Esophagus (tissue), 2 donors: ENCODE results near the gene CNTNAP1. TPM values are rescaled to one million over a fixed set of nuclear protein-coding genes. Genes with fewer than 3 reads are reported as not detected.

ENCODE experiments used
- H3K27ac ChIP-seq, 2 donors: one replicate each; pipeline ENCODE4 v1.5.1; 2013; ENCODE audit warnings: low read depth in 2 of 2, mild to moderate bottlenecking in 2 of 2, inconsistent platforms in 1 of 2, low read length in 1 of 2, moderate library complexity in 1 of 2
- H3K27me3 ChIP-seq, 2 donors: one replicate each; pipeline ENCODE4 v1.6.1; 2013; ENCODE audit warnings: low read length in 2 of 2, control low read depth in 1 of 2, mild to moderate bottlenecking in 1 of 2; ENCODE audit not compliant: insufficient read depth in 2 of 2, control insufficient read depth in 1 of 2
- H3K36me3 ChIP-seq, 2 donors: one replicate each; pipeline ENCODE4 v1.6.1; 2013; ENCODE audit warnings: low read length in 1 of 2; ENCODE audit not compliant: control insufficient read depth in 2 of 2, insufficient read depth in 2 of 2
- H3K4me1 ChIP-seq, 2 donors: one replicate each; pipeline ENCODE4 v1.6.1; 2013; ENCODE audit warnings: low read length in 1 of 2; ENCODE audit not compliant: control insufficient read depth in 2 of 2, insufficient read depth in 2 of 2
- H3K4me3 ChIP-seq, 2 donors: one replicate each; pipeline ENCODE4 v1.5.1; 2013; ENCODE audit warnings: low read length in 2 of 2, mild to moderate bottlenecking in 2 of 2, low read depth in 1 of 2, moderate library complexity in 1 of 2
- H3K9me3 ChIP-seq, 2 donors: one replicate each; pipeline ENCODE4 v1.6.1; 2013; ENCODE audit warnings: mild to moderate bottlenecking in 2 of 2, low read depth in 1 of 2, low read length in 1 of 2, moderate library complexity in 1 of 2; ENCODE audit not compliant: control insufficient read depth in 2 of 2, insufficient read depth in 1 of 2
- WGBS, 2 donors: extraction: QIAGEN DNeasy Blood & Tissue Kit; methylation state at CpG; one replicate each; pipeline ENCODE4 v1.1.7; 2013; 5-methylcytosine and 5-hydroxymethylcytosine counted together
- polyA plus RNA-seq, 2 donors: library from polyadenylated mRNA; stranded (reverse); fragments of 200-250 nt; gene quantifications; one replicate each; pipeline ENCODE4 v1.2.3, GENCODE V29; 2013
- donor health status: healthy with polysubstance abuse.
- donor health status: Bipolar disorder and iron deficiency.

CNTNAP1 gene
- polyA plus RNA-seq, 2 donors, result 1.3 to 1.5 TPM

GRCh38 chr17:42684929-42685556, 2.7 kb downstream of the CNTNAP1 start:
- WGBS, 2 donors, result 78 to 88% methylated on average over 50 of the region's 50 CpGs
- Histone ChIP-seq H3K27ac (no peak overlapping the region), H3K4me1 (peaks cover 2 to 11% of the 10 kb centered on the region in 2 donors), H3K4me3 (no peak overlapping the region), H3K27me3 (no peaks in the 10 kb centered on the region), H3K36me3 (no peaks in the 10 kb centered on the region), H3K9me3 (no peaks in the 10 kb centered on the region)

- H3K4me3 ChIP-seq, result no peak overlapping the region
- WGBS, 2 donors, result 84% methylated on average over 14 of the region's 14 CpGs
- no peak overlapping the region for H3K27ac ChIP-seq
- no peaks in the 10 kb centered on the region for H3K36me3 ChIP-seq
- H3K9me3 ChIP-seq, result no peaks in the 10 kb centered on the region
- peaks cover 2 to 8% of the 10 kb centered on the region in 2 donors for H3K4me1 ChIP-seq
- H3K27me3 ChIP-seq, result no peaks in the 10 kb centered on the region
Observed at GRCh38 chr17:42685831-42686230, 3.5 kb downstream of the CNTNAP1 start.

GRCh38 chr17:42686520-42687128, 4.3 kb downstream of the CNTNAP1 start:
- H3K4me3 ChIP-seq, result no peak overlapping the region
- H3K4me1 ChIP-seq, result peaks cover 2 to 8% of the 10 kb centered on the region in 2 donors
- H3K27me3 ChIP-seq, result no peaks in the 10 kb centered on the region
- 77 to 88% methylated on average over 32 of the region's 32 CpGs for WGBS, 2 donors
- no peaks in the 10 kb centered on the region for H3K9me3 ChIP-seq
- H3K36me3 ChIP-seq, result no peaks in the 10 kb centered on the region
- no peak overlapping the region for H3K27ac ChIP-seq

- Histone ChIP-seq H3K27ac (no peak overlapping the region), H3K4me1 (peaks cover 0 to 7% of the 10 kb centered on the region in 2 donors), H3K27me3 (no peaks in the 10 kb centered on the region), H3K4me3 (no peak overlapping the region), H3K36me3 (no peaks in the 10 kb centered on the region), H3K9me3 (no peaks in the 10 kb centered on the region)
- 84 to 86% methylated on average over 27 of the region's 27 CpGs for WGBS, 2 donors
Observed at GRCh38 chr17:42687707-42688320, 5.5 kb downstream of the CNTNAP1 start.

- no peak overlapping the region for H3K4me3 ChIP-seq
- H3K4me1 ChIP-seq, result no peaks in the 10 kb centered on the region
- no peaks in the 10 kb centered on the region for H3K27me3 ChIP-seq
- H3K27ac ChIP-seq, result no peak overlapping the region
- 83 to 87% methylated on average over 10 of the region's 10 CpGs for WGBS, 2 donors
- no peaks in the 10 kb centered on the region for H3K9me3 ChIP-seq
- peaks cover 0 to 2% of the 10 kb centered on the region in 2 donors for H3K36me3 ChIP-seq
Observed at GRCh38 chr17:42690596-42690995, 8.3 kb downstream of the CNTNAP1 start.

- Histone ChIP-seq H3K4me1 (no peaks in the 10 kb centered on the region), H3K4me3 (no peak overlapping the region), H3K27me3 (no peaks in the 10 kb centered on the region), H3K36me3 (peaks cover 0 to 3% of the 10 kb centered on the region in 2 donors), H3K9me3 (no peaks in the 10 kb centered on the region), H3K27ac (no peak overlapping the region)
- WGBS, 2 donors, result 89 to 91% methylated on average over 12 of the region's 12 CpGs
Observed at GRCh38 chr17:42691021-42691545, 8.8 kb downstream of the CNTNAP1 start.

- no peak overlapping the region for H3K4me3 ChIP-seq
- H3K9me3 ChIP-seq, result no peaks in the 10 kb centered on the region
- H3K4me1 ChIP-seq, result no peaks in the 10 kb centered on the region
- H3K36me3 ChIP-seq, result peaks cover 0 to 3% of the 10 kb centered on the region in 2 donors
- H3K27ac ChIP-seq, result no peak overlapping the region
- no peaks in the 10 kb centered on the region for H3K27me3 ChIP-seq
- WGBS, 2 donors, result 85 to 91% methylated on average over 11 of the region's 11 CpGs
Observed at GRCh38 chr17:42692489-42692888, 10.2 kb downstream of the CNTNAP1 start.

GRCh38 chr17:42694524-42694923, 12.2 kb downstream of the CNTNAP1 start:
- Histone ChIP-seq H3K36me3 (peaks cover 0 to 3% of the 10 kb centered on the region in 2 donors), H3K27ac (no peak overlapping the region), H3K9me3 (no peaks in the 10 kb centered on the region), H3K4me3 (no peak overlapping the region), H3K4me1 (no peaks in the 10 kb centered on the region), H3K27me3 (no peaks in the 10 kb centered on the region)
- WGBS, 2 donors, result 91 to 93% methylated on average over 3 of the region's 3 CpGs

- no peak overlapping the region for H3K27ac ChIP-seq
- H3K9me3 ChIP-seq, result no peaks in the 10 kb centered on the region
- no peaks in the 10 kb centered on the region for H3K27me3 ChIP-seq
- no peak overlapping the region for H3K4me3 ChIP-seq
- peaks cover 0 to 3% of the 10 kb centered on the region in 2 donors for H3K36me3 ChIP-seq
- no peaks in the 10 kb centered on the region for H3K4me1 ChIP-seq
- WGBS, 2 donors, result 89 to 92% methylated on average over 20 of the region's 20 CpGs
Observed at GRCh38 chr17:42695500-42695899, 13.2 kb downstream of the CNTNAP1 start.
